CD4-positive, alpha-beta T cell treated with Interleukin-4 for 4 hours (primary cell): ENCODE results near the gene KIF6.

Source experiments
- DNase-seq: peaks from one replicate; pipeline ENCODE4 v3.0.0-alpha.2; 2020

Gene KIF6

GRCh38 chr6:39407446-39407993, 317.7 kb downstream of the KIF6 start:
- no peak for DNase-seq

GRCh38 chr6:39404312-39404711, 320.9 kb downstream of the KIF6 start:
- no peak for DNase-seq

GRCh38 chr6:39403304-39403703, 321.9 kb downstream of the KIF6 start:
- DNase-seq, result no peak

- no peak for DNase-seq
Observed at GRCh38 chr6:39402239-39402751, 322.9 kb downstream of the KIF6 start.

- DNase-seq, result no peak
Observed at GRCh38 chr6:39401376-39401775, 323.8 kb downstream of the KIF6 start.

GRCh38 chr6:39400026-39400425, 325.2 kb downstream of the KIF6 start:
- no peak for DNase-seq

- no peak for DNase-seq
Observed at GRCh38 chr6:39396854-39397253, 328.4 kb downstream of the KIF6 start.

GRCh38 chr6:39393075-39393474, 332.1 kb downstream of the KIF6 start:
- DNase-seq, result no peak

- no peak for DNase-seq
Observed at GRCh38 chr6:39391182-39391581, 334.0 kb downstream of the KIF6 start.

GRCh38 chr6:39389484-39389767, 335.8 kb downstream of the KIF6 start:
- no peak for DNase-seq

GRCh38 chr6:39388606-39389483, 336.4 kb downstream of the KIF6 start:
- no peak for DNase-seq

- DNase-seq, result no peak
Observed at GRCh38 chr6:39387785-39388184, 337.4 kb downstream of the KIF6 start.

GRCh38 chr6:39386487-39386886, 338.7 kb downstream of the KIF6 start:
- no peak for DNase-seq

- DNase-seq, result no peak
Observed at GRCh38 chr6:39381550-39382140, 343.6 kb downstream of the KIF6 start.

- DNase-seq, result no peak
Observed at GRCh38 chr6:39380837-39381549, 344.2 kb downstream of the KIF6 start.

GRCh38 chr6:39378960-39379425, 346.2 kb downstream of the KIF6 start:
- no peak for DNase-seq

- DNase-seq, result no peak
Observed at GRCh38 chr6:39378175-39378959, 346.8 kb downstream of the KIF6 start.

GRCh38 chr6:39377539-39377950, 347.7 kb downstream of the KIF6 start:
- DNase-seq, result no peak

- no peak for DNase-seq
Observed at GRCh38 chr6:39375405-39375804, 349.8 kb downstream of the KIF6 start.

GRCh38 chr6:39370390-39370789, 354.8 kb downstream of the KIF6 start:
- DNase-seq, result no peak

GRCh38 chr6:39369987-39370386, 355.2 kb downstream of the KIF6 start:
- no peak for DNase-seq

GRCh38 chr6:39367700-39368099, 357.5 kb downstream of the KIF6 start:
- no peak for DNase-seq
